Panc1 (cell line): Measurements from ENCODE around the gene ZNF165.

ENCODE experiments used
- SIN3A ChIP-seq: IDR thresholded peaks from 2 replicates; pipeline ENCODE4 v1.6.1; 2012; ENCODE audit warnings: low read depth, mild to moderate bottlenecking, low read length, moderate library complexity, borderline replicate concordance; ENCODE audit not compliant: insufficient read depth
- TF ChIP-seq, protein P1 (sequence below): fragments of 450-650 bp; IDR thresholded peaks from 2 replicates; pipeline ENCODE4 v1.5.1; 2017; ENCODE audit warnings: mild to moderate bottlenecking

DNA sequence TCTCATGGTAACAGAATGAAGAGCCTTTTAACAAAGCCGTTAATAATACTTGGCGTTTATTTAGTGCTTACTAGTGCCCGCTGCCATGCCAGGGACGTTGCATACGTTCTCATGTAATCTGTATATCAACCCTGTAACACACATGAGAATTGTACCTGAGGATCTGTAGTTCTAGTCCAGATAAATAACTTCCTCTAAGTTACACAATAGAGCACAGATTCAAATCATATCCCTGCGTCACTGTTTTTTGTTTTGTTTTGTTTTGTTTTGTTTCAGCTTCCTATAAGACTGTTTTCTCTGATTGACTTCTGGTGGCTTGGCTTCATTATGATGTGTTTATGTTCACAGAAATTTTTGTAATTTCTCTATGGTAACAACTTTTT lies 44.6 kb downstream of the ZNF165 start:
- TF ChIP-seq, protein P1, sequence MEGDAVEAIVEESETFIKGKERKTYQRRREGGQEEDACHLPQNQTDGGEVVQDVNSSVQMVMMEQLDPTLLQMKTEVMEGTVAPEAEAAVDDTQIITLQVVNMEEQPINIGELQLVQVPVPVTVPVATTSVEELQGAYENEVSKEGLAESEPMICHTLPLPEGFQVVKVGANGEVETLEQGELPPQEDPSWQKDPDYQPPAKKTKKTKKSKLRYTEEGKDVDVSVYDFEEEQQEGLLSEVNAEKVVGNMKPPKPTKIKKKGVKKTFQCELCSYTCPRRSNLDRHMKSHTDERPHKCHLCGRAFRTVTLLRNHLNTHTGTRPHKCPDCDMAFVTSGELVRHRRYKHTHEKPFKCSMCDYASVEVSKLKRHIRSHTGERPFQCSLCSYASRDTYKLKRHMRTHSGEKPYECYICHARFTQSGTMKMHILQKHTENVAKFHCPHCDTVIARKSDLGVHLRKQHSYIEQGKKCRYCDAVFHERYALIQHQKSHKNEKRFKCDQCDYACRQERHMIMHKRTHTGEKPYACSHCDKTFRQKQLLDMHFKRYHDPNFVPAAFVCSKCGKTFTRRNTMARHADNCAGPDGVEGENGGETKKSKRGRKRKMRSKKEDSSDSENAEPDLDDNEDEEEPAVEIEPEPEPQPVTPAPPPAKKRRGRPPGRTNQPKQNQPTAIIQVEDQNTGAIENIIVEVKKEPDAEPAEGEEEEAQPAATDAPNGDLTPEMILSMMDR: no peak
- TF ChIP-seq SIN3A: no peak
